GM23338 (cell line): Measurements from ENCODE around the gene ZNF878.

ENCODE experiments used
- CREB1 ChIP-seq: fragments of 250-450 bp; sonication (Bioruptor Pico); IDR thresholded peaks from 2 replicates; pipeline ENCODE4 v1.5.0; 2020; ENCODE audit warnings: low read depth, mild to moderate bottlenecking, moderate library complexity
- CTCF ChIP-seq, 2 experiments: fragments of 200-600 bp in 1 of 2; sonication (generic) in 1 of 2; conservative IDR thresholded peaks; 2 replicates each; pipeline versions ENCODE4 v1.5.1 to v1.6.1; 2016 to 2017; ENCODE audit warnings: antibody characterized with exemption in 2 of 2, low read depth in 2 of 2, mild to moderate bottlenecking in 2 of 2, moderate library complexity in 1 of 2
- EZH2 ChIP-seq: fragments of 200-600 bp; sonication (generic); IDR thresholded peaks from one replicate; pipeline ENCODE4 v1.8.0; 2017; ENCODE audit warnings: antibody characterized with exemption, mild to moderate bottlenecking, low read depth; ENCODE audit not compliant: unreplicated experiment
- EZH2phosphoT487 ChIP-seq: fragments of 200-600 bp; sonication (generic); IDR thresholded peaks from one replicate; pipeline ENCODE4 v1.8.1; 2018; ENCODE audit warnings: antibody characterized with exemption; ENCODE audit not compliant: unreplicated experiment
- JUNB ChIP-seq: IDR thresholded peaks from one replicate; pipeline ENCODE4 v1.6.1; 2016; ENCODE audit warnings: antibody characterized with exemption; ENCODE audit not compliant: unreplicated experiment
- POLR2AphosphoS5 ChIP-seq: IDR thresholded peaks from 2 replicates; pipeline ENCODE4 v1.6.1; 2016; ENCODE audit warnings: antibody characterized with exemption, low read depth
- REST ChIP-seq: IDR thresholded peaks from one replicate; pipeline ENCODE4 v1.6.1; 2018; ENCODE audit warnings: antibody characterized with exemption; ENCODE audit not compliant: unreplicated experiment

- no peak for TF ChIP-seq CTCF (conservative IDR thresholded peaks at IDR 0.05; ENCODE audit: low read depth in 2 of 2)
- TF ChIP-seq JUNB: no peak
- no peak for TF ChIP-seq CREB1 (CRISPR knock-in tag)
- no peak for TF ChIP-seq REST
- TF ChIP-seq POLR2AphosphoS5: no peak
- no peak for TF ChIP-seq EZH2
- TF ChIP-seq EZH2phosphoT487: no peak
Observed at GRCh38 chr19:12000152-12000981, 52.4 kb downstream of the ZNF878 start.
